Activated CD4-positive, alpha-beta T cell treated with anti-CD3 and anti-CD28 coated beads for 24 hours (primary cell): ENCODE results near the gene OPTN.

Experiments used
- DNase-seq, 2 donors: peaks; one replicate each; pipeline ENCODE4 v3.0.0-alpha.2; 2020; ENCODE audit warnings: low read depth in 2 of 2

OPTN gene

GRCh38 chr10:13184276-13184675, 84.3 kb downstream of the OPTN start:
- no peak for DNase-seq

GRCh38 chr10:13184730-13185514, 85.0 kb downstream of the OPTN start:
- DNase-seq, result no peak

GRCh38 chr10:13187135-13187534, 87.2 kb downstream of the OPTN start:
- no peak for DNase-seq
